Panc1 (cell line): ENCODE results near the gene MTMR12. TPM values are rescaled to one million over a fixed set of nuclear protein-coding genes. Genes with fewer than 3 reads are reported as not detected.

ENCODE experiments used
- ATAC-seq: fragments of 200-7000 bp; cut with Tn5 transposase; 2 replicates; pipeline ENCODE4 v1.9.1; 2020; ENCODE audit warnings: mild to moderate bottlenecking, moderate library complexity
- BruUV-seq: library from RNA; stranded (reverse); fragments of 400-500 nt; replicated peaks from 2 replicates; lab custom pipeline; 2021; lab: Mats Ljungman, UMichigan
- CTCF ChIA-PET: fragments of 300-600 bp; sonication (Branson Sonifier 250); formaldehyde crosslinking; loops from one replicate; lab custom pipeline; 2022; ENCODE audit warnings: antibody characterized with exemption; lab: Charles Lee
- POLR2A ChIA-PET: fragments of 300-600 bp; sonication (Branson Sonifier 250); formaldehyde crosslinking; loops from one replicate; lab custom pipeline; 2022; ENCODE audit warnings: antibody characterized with exemption; lab: Charles Lee
- DNase-seq: peaks from one replicate; pipeline ENCODE4 v3.0.0-alpha.2; 2010; ENCODE audit warnings: low read depth, low spot score
- H3K27ac ChIP-seq: 2 replicates; pipeline ENCODE4 v1.5.1; 2011; ENCODE audit warnings: mild to moderate bottlenecking, low read length, inconsistent platforms
- H3K27me3 ChIP-seq: fragments of 200-500 bp; sonication (Bioruptor generic); 2 replicates; pipeline ENCODE4 v1.6.0; 2014; ENCODE audit warnings: low read length, inconsistent platforms; ENCODE audit not compliant: control insufficient read depth, insufficient read depth
- H3K36me3 ChIP-seq: fragments of 200-500 bp; sonication (Bioruptor generic); 2 replicates; pipeline ENCODE4 v1.5.1; 2014; ENCODE audit warnings: inconsistent platforms, mild to moderate bottlenecking, low read length, moderate library complexity; ENCODE audit not compliant: control insufficient read depth, insufficient read depth
- H3K4me1 ChIP-seq: 2 replicates; pipeline ENCODE4 v1.5.1; 2011; ENCODE audit warnings: inconsistent platforms, mild to moderate bottlenecking, low read length, moderate library complexity; ENCODE audit not compliant: control insufficient read depth, insufficient read depth
- H3K4me3 ChIP-seq, 2 experiments: 2 replicates each; pipeline ENCODE4 v1.5.1; 2011 to 2012; ENCODE audit warnings: low read depth in 2 of 2, low read length in 2 of 2, mild to moderate bottlenecking in 2 of 2, inconsistent platforms in 1 of 2, moderate library complexity in 1 of 2
- H3K9me3 ChIP-seq: fragments of 200-500 bp; sonication (Bioruptor generic); 2 replicates; pipeline ENCODE4 v1.5.1; 2014; ENCODE audit warnings: low read depth, mild to moderate bottlenecking, inconsistent platforms, low read length, moderate library complexity; ENCODE audit not compliant: control insufficient read depth, insufficient read depth
- CTCF ChIP-seq: fragments of 450-650 bp; IDR thresholded peaks from 2 replicates; pipeline ENCODE4 v1.5.1; 2017; ENCODE audit warnings: mild to moderate bottlenecking
- POLR2AphosphoS5 ChIP-seq: IDR thresholded peaks from 2 replicates; pipeline ENCODE4 v1.6.1; 2012; ENCODE audit warnings: mild to moderate bottlenecking, low read depth, low read length, moderate library complexity
- SIN3A ChIP-seq: IDR thresholded peaks from 2 replicates; pipeline ENCODE4 v1.6.1; 2012; ENCODE audit warnings: low read depth, mild to moderate bottlenecking, low read length, moderate library complexity, borderline replicate concordance; ENCODE audit not compliant: insufficient read depth
- TCF7L2 ChIP-seq: IDR thresholded peaks from 2 replicates; pipeline ENCODE4 v1.6.1; 2011; ENCODE audit warnings: mild to moderate bottlenecking, low read depth, low read length, inconsistent platforms
- in situ Hi-C: cut with HindIII; loops from 2 replicates; pipeline ENCODE4 v1.10.0; 2016; ENCODE audit warnings: low sequenced_read_pairs, low pct_unique_long_range_greater_than_20kb
- intact Hi-C: fragments of 100-400 bp; cut with micrococcal nuclease; formaldehyde crosslinking; loops from one replicate; pipeline ENCODE4 v1.10.0; 2022; ENCODE audit not compliant: unreplicated experiment
- total RNA-seq: library from RNA; stranded (reverse); gene quantifications from one replicate; pipeline ENCODE4 v1.2.1, GENCODE V29; 2021; ENCODE audit not compliant: unreplicated experiment
- TF ChIP-seq, protein P1 (sequence below), 2 experiments: IDR thresholded peaks; 2 replicates each; pipeline ENCODE4 v1.6.1; 2011 to 2012; ENCODE audit warnings: low read depth in 2 of 2, control low read depth in 1 of 2, low read length in 1 of 2, mild to moderate bottlenecking in 1 of 2, moderate library complexity in 1 of 2; ENCODE audit not compliant: insufficient read depth in 1 of 2

Gene MTMR12
- total RNA-seq, 1 experiment from 2014 or later: 42.4 TPM

- POLR2A ChIA-PET: no interaction called here
- no peak overlapping the region for H3K27ac ChIP-seq
- H3K4me3 ChIP-seq: no peak overlapping the region
- no TSS peak for BruUV-seq
- DNase-seq (no peak), ATAC-seq (no peak)
- TF ChIP-seq CTCF (no peak), POLR2AphosphoS5 (no peak), SIN3A (no peak), TCF7L2 (no peak)
- TF ChIP-seq, protein P1, sequence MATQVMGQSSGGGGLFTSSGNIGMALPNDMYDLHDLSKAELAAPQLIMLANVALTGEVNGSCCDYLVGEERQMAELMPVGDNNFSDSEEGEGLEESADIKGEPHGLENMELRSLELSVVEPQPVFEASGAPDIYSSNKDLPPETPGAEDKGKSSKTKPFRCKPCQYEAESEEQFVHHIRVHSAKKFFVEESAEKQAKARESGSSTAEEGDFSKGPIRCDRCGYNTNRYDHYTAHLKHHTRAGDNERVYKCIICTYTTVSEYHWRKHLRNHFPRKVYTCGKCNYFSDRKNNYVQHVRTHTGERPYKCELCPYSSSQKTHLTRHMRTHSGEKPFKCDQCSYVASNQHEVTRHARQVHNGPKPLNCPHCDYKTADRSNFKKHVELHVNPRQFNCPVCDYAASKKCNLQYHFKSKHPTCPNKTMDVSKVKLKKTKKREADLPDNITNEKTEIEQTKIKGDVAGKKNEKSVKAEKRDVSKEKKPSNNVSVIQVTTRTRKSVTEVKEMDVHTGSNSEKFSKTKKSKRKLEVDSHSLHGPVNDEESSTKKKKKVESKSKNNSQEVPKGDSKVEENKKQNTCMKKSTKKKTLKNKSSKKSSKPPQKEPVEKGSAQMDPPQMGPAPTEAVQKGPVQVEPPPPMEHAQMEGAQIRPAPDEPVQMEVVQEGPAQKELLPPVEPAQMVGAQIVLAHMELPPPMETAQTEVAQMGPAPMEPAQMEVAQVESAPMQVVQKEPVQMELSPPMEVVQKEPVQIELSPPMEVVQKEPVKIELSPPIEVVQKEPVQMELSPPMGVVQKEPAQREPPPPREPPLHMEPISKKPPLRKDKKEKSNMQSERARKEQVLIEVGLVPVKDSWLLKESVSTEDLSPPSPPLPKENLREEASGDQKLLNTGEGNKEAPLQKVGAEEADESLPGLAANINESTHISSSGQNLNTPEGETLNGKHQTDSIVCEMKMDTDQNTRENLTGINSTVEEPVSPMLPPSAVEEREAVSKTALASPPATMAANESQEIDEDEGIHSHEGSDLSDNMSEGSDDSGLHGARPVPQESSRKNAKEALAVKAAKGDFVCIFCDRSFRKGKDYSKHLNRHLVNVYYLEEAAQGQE (IDR thresholded peaks at IDR 0.05; ENCODE audit: insufficient read depth in 1 of 2, low read depth in 2 of 2, low read length in 1 of 2): no peak
- H3K36me3 ChIP-seq: peaks cover 7% of the 10 kb centered on the region; the same call in 1 of the 2 replicates
- H3K27me3 ChIP-seq: no peaks in the 10 kb centered on the region
- intact Hi-C loops: no loop called here
- H3K9me3 ChIP-seq: no peaks in the 10 kb centered on the region
- in situ Hi-C loops: no loop called here
- H3K4me1 ChIP-seq: no peaks in the 10 kb centered on the region
- CTCF ChIA-PET: no interaction called here
Observed at GRCh38 chr5:32270178-32270577, 42.6 kb downstream of the MTMR12 start.

- POLR2A ChIA-PET: no interaction called here
- H3K36me3 ChIP-seq: 0 out of 2 replicates have a peak, but pooled peaks cover 4% of the 10 kb centered on the region
- H3K27ac ChIP-seq: no peak overlapping the region
- no peaks in the 10 kb centered on the region for H3K27me3 ChIP-seq
- no peaks in the 10 kb centered on the region for H3K9me3 ChIP-seq
- in situ Hi-C loops (no loop called here), intact Hi-C loops (no loop called here)
- TF ChIP-seq CTCF: no peak
- no peak for TF ChIP-seq POLR2AphosphoS5
- TF ChIP-seq, protein P1 (IDR thresholded peaks at IDR 0.05; ENCODE audit: insufficient read depth in 1 of 2, low read depth in 2 of 2, low read length in 1 of 2): no peak
- TF ChIP-seq TCF7L2: no peak
- TF ChIP-seq SIN3A: no peak
- CTCF ChIA-PET: no interaction called here
- no TSS peak for BruUV-seq
- H3K4me3 ChIP-seq: no peak overlapping the region
- ATAC-seq (no peak), DNase-seq (no peak)
- no peaks in the 10 kb centered on the region for H3K4me1 ChIP-seq
Observed at GRCh38 chr5:32265902-32266301, 46.8 kb downstream of the MTMR12 start.
